ENCODE measurements around the gene FBXO38. TPM values are rescaled to one million over a fixed set of nuclear protein-coding genes. Genes with fewer than 3 reads are reported as not detected.

The FBXO38 gene
- total and polyA plus RNA-seq, 9 donors, result 21.0 to 30.8 (median 25.0) TPM

DNA sequence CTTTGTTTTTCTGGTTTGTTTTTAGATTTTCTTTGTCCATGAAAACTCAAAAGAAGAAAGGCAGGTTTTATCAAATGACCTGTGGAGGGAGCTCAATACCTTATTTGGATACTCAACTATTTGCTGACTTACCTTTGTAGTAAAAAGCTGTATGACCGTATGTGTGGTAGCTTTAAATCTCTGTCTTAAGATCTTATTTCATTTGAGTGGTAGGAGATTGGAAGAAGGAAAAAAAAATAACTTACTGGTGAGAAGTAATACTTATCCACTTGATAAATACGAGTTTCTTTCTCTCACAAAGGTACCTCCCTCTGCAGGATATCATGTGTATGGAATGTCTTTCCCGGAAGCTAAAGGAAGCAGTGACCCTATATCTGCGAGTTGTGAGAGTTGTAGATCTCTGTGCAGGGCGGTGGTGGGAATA, 15.0 kb downstream of the FBXO38 start:
- H3K4me3 ChIP-seq (ENCODE audit: low read length), result no peak overlapping the region
- no peaks in the 10 kb centered on the region for H3K27me3 ChIP-seq (ENCODE audit: control insufficient read depth, insufficient read depth, low read length)
- WGBS (ENCODE audit: insufficient coverage), result 96% methylated on average over 3 of the region's 5 CpGs
- H3K36me3 ChIP-seq (ENCODE audit: control insufficient read depth, insufficient read depth, low read length), result peaks cover 25% of the 10 kb centered on the region
- no peaks in the 10 kb centered on the region for H3K9me3 ChIP-seq (replicated peaks; ENCODE audit: control insufficient read depth, low read depth, low read length)
- DNase-seq, result no peak
- no peaks in the 10 kb centered on the region for H3K4me1 ChIP-seq (ENCODE audit: control insufficient read depth, insufficient read depth, low read length)
- no peak overlapping the region for H3K27ac ChIP-seq (ENCODE audit: low read length)

DNA sequence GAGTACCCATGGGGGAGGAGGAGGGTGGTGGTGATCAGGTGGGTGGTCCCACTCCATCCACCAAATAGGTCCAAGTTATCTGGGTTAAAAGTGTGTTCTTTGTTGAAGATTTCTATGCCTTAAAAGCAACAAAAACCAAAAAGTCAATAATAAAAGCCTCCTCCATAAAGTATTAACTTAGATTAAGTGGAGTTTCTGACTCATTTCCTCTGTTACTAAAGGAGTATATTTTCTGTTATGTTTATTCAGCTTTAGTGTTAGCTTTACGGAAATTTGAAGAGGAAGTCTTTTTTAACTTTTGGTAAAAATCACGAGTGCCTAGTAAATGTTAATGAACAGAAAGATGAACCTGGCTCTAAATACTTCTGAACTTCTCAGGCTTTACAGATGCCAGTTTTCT, 17.8 kb downstream of the FBXO38 start:
- Histone ChIP-seq H3K36me3 (ENCODE audit: control insufficient read depth, insufficient read depth, low read length) (peaks cover 27% of the 10 kb centered on the region), H3K4me1 (ENCODE audit: control insufficient read depth, insufficient read depth, low read length) (no peaks in the 10 kb centered on the region), H3K9me3 (replicated peaks; ENCODE audit: control insufficient read depth, low read depth, low read length) (no peaks in the 10 kb centered on the region), H3K27me3 (ENCODE audit: control insufficient read depth, insufficient read depth, low read length) (no peaks in the 10 kb centered on the region), H3K27ac (ENCODE audit: low read length) (no peak overlapping the region), H3K4me3 (ENCODE audit: low read length) (no peak overlapping the region)
- DNase-seq, result peak; percentile 30
- no CpG with 5 or more reads among the region's 2 CpGs for WGBS (ENCODE audit: insufficient coverage)

DNA sequence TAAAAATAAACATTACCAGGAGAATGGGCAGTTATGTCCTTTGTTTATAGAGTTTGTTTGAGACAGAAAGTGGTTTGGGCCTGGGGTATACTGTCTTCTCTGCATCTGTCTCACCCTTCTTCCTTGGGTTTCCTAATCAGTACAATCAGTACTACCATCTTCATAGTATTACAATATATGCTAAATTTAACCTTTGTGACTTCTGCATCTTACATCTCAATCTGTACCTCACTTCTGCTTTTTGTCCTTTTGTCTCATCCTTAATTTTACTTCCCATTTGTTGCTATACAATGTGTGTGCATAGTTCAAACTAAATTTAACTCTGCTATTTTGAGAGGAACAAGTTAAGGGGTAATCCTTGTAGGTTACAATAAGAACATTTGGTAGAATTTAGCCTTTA, 19.6 kb downstream of the FBXO38 start:
- Histone ChIP-seq H3K27me3 (ENCODE audit: control insufficient read depth, insufficient read depth, low read length) (no peaks in the 10 kb centered on the region), H3K36me3 (ENCODE audit: control insufficient read depth, insufficient read depth, low read length) (peaks cover 25% of the 10 kb centered on the region), H3K4me3 (ENCODE audit: low read length) (no peak overlapping the region), H3K27ac (ENCODE audit: low read length) (no peak overlapping the region), H3K4me1 (ENCODE audit: control insufficient read depth, insufficient read depth, low read length) (no peaks in the 10 kb centered on the region), H3K9me3 (replicated peaks; ENCODE audit: control insufficient read depth, low read depth, low read length) (no peaks in the 10 kb centered on the region)
- peak; percentile 38 for DNase-seq

DNA sequence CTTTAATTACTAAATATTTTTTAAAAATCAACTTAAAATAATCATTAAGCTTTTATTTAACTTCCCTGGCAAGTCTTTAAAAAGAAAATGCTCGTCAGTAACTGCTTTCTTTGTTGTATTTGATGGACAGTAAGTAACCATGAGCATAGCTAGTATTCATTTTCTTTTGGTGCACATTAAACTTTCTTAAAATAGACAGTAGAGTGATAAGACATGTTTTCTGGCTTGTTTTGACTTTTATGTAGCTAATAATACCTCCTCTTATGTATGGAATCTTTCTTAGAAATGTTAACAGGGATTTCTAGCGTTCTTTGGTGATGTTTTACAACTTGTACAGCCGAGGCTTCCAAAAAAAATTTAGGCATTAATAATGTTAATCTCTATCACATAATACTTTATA, 22.6 kb downstream of the FBXO38 start:
- no peak overlapping the region for H3K4me3 ChIP-seq (ENCODE audit: low read length)
- H3K9me3 ChIP-seq (replicated peaks; ENCODE audit: control insufficient read depth, low read depth, low read length), result no peaks in the 10 kb centered on the region
- H3K36me3 ChIP-seq (ENCODE audit: control insufficient read depth, insufficient read depth, low read length), result peaks cover 23% of the 10 kb centered on the region
- H3K27me3 ChIP-seq (ENCODE audit: control insufficient read depth, insufficient read depth, low read length), result no peaks in the 10 kb centered on the region
- no peak for DNase-seq
- WGBS (ENCODE audit: insufficient coverage), result no CpG with 5 or more reads among the region's 3 CpGs
- no peak overlapping the region for H3K27ac ChIP-seq (ENCODE audit: low read length)
- H3K4me1 ChIP-seq (ENCODE audit: control insufficient read depth, insufficient read depth, low read length), result no peaks in the 10 kb centered on the region

DNA sequence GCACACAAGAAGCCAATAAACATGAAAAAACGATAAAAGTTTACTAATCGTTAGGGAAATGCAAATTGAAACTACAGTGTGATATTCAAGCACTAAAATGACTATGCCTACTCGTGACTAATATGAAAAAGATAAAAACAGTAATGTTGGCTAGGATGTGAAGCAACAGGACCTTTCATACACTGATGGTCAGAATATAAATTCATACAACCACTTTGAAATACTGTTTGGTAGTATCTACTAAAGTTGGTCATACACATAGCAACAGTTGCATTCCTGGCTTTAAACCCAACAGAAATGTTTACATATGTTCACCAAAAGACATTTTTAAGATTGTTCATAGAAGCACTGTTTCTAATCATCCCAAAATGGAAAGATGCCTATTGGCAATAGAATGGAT, 24.3 kb downstream of the FBXO38 start:
- H3K9me3 ChIP-seq (replicated peaks; ENCODE audit: control insufficient read depth, low read depth, low read length), result no peaks in the 10 kb centered on the region
- H3K27ac ChIP-seq (ENCODE audit: low read length), result no peak overlapping the region
- no peak overlapping the region for H3K4me3 ChIP-seq (ENCODE audit: low read length)
- no peaks in the 10 kb centered on the region for H3K27me3 ChIP-seq (ENCODE audit: control insufficient read depth, insufficient read depth, low read length)
- H3K36me3 ChIP-seq (ENCODE audit: control insufficient read depth, insufficient read depth, low read length), result peaks cover 19% of the 10 kb centered on the region
- no CpG with 5 or more reads among the region's 3 CpGs for WGBS (ENCODE audit: insufficient coverage)
- DNase-seq, result no peak
- H3K4me1 ChIP-seq (ENCODE audit: control insufficient read depth, insufficient read depth, low read length), result no peaks in the 10 kb centered on the region

DNA sequence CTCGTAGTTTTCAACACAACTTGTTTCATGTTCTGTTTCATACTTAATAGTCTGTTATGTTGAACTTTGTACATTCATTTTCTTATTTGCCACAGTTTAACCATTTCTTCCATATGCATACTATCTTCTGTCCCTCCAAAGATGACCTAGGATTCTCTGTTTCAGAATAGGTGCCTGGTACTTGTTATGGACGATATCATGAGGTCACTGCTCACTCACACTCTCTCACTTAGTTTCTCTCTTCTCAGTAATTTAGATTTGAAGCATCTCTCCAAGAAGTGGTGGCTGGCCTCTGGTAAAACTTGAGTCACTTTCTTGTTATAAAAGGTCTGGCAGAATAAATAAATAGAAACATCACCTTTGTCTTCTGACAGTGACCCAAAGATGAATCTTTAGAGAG, 28.4 kb downstream of the FBXO38 start:
- H3K27me3 ChIP-seq (ENCODE audit: control insufficient read depth, insufficient read depth, low read length), result no peaks in the 10 kb centered on the region
- peaks cover 27% of the 10 kb centered on the region for H3K36me3 ChIP-seq (ENCODE audit: control insufficient read depth, insufficient read depth, low read length)
- H3K9me3 ChIP-seq (replicated peaks; ENCODE audit: control insufficient read depth, low read depth, low read length), result no peaks in the 10 kb centered on the region
- H3K4me3 ChIP-seq (ENCODE audit: low read length), result no peak overlapping the region
- no peak for DNase-seq
- H3K4me1 ChIP-seq (ENCODE audit: control insufficient read depth, insufficient read depth, low read length), result no peaks in the 10 kb centered on the region
- no peak overlapping the region for H3K27ac ChIP-seq (ENCODE audit: low read length)
- WGBS (ENCODE audit: insufficient coverage), result no CpG with 5 or more reads among the region's 2 CpGs

DNA sequence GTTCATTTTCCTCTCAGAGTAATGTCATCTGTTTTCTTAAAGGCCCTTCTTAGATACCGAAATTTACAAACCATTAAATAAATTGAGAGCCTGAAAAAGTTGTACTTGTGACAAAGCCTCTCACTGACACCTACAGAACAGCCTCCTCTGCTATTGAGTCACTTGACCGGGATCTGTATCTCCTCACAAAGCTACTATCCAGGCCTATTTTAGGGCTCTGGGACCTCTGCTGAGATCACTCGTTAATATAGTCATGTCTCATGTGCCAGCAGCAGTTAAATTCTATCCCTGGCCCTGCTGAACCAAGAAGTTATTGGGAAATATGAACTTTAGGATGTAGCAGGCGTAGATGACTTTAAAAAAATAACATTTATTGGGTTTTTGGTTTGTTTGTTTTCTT, 31.1 kb downstream of the FBXO38 start:
- no peaks in the 10 kb centered on the region for H3K4me1 ChIP-seq (ENCODE audit: control insufficient read depth, insufficient read depth, low read length)
- no CpG with 5 or more reads among the region's 4 CpGs for WGBS (ENCODE audit: insufficient coverage)
- peaks cover 37% of the 10 kb centered on the region for H3K36me3 ChIP-seq (ENCODE audit: control insufficient read depth, insufficient read depth, low read length)
- no peak overlapping the region for H3K4me3 ChIP-seq (ENCODE audit: low read length)
- H3K9me3 ChIP-seq (replicated peaks; ENCODE audit: control insufficient read depth, low read depth, low read length), result no peaks in the 10 kb centered on the region
- H3K27ac ChIP-seq (ENCODE audit: low read length), result no peak overlapping the region
- peak; percentile 7 for DNase-seq
- no peaks in the 10 kb centered on the region for H3K27me3 ChIP-seq (ENCODE audit: control insufficient read depth, insufficient read depth, low read length)

DNA sequence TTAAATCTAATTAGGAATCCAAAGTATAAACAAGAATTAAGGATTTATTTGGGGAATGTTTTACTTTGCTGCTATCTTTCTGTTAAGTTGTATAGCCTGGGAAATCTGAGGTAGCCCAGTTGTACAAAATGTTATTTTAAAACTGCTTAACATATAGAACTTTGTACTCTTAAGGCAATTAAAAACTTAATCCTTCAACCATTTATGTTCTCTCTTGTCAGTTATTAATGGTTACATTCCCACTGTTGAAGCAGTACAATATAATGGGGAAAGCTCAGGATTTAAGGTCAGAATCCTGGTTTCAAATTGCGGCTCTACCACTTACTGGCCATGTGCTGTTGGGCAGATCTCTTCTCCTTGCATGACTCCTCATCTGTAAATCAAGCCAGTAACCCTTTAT, 32.7 kb downstream of the FBXO38 start:
- no CpG with 5 or more reads among the region's 1 CpG for WGBS (ENCODE audit: insufficient coverage)
- H3K4me1 ChIP-seq (ENCODE audit: control insufficient read depth, insufficient read depth, low read length), result no peaks in the 10 kb centered on the region
- DNase-seq, result no peak
- no peak overlapping the region for H3K4me3 ChIP-seq (ENCODE audit: low read length)
- peaks cover 34% of the 10 kb centered on the region for H3K36me3 ChIP-seq (ENCODE audit: control insufficient read depth, insufficient read depth, low read length)
- no peak overlapping the region for H3K27ac ChIP-seq (ENCODE audit: low read length)
- H3K27me3 ChIP-seq (ENCODE audit: control insufficient read depth, insufficient read depth, low read length), result no peaks in the 10 kb centered on the region
- no peaks in the 10 kb centered on the region for H3K9me3 ChIP-seq (replicated peaks; ENCODE audit: control insufficient read depth, low read depth, low read length)

DNA sequence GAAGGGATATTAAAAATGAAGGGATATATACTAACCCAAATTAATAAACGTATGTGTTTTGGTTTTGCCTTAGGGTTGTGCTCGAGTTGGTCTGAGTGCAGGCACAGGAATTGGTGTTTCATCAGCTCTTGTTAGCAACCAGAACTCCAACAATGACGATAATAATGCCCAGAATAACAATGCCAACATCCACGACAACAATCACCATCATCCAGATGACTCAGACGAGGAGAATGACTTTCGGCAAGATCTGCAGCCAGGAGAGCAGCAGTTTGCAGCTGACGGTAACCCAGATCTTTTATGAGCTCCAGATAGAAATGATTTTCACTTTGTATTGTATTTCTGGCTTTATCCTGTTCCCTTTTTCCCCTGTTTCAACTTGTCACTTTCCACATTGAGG, 33.2 kb downstream of the FBXO38 start:
- 94% methylated on average over 3 of the region's 7 CpGs for WGBS (ENCODE audit: insufficient coverage)
- peaks cover 34% of the 10 kb centered on the region for H3K36me3 ChIP-seq (ENCODE audit: control insufficient read depth, insufficient read depth, low read length)
- no peak overlapping the region for H3K27ac ChIP-seq (ENCODE audit: low read length)

DNA sequence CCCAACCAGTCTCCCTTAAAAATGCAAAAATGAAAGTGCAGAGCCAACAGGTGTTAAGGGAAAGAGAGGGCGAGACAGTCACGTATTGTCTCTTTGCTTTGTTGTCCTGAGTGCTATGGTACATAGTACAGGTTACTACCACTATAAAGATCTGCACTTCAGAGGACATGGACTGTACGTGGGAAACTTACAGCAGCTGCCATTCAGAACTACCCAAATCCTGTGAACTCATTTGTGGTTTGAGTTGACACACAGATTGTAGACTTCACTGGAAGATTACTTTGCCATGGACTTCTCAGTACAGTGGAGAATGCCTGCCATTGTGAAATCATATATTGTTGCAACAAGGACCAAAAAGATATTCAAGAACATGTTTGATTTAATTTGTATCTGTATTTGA, 34.8 kb downstream of the FBXO38 start:
- no CpG with 5 or more reads among the region's 3 CpGs for WGBS (ENCODE audit: insufficient coverage)
- Histone ChIP-seq H3K4me3 (ENCODE audit: low read length) (no peak overlapping the region), H3K4me1 (ENCODE audit: control insufficient read depth, insufficient read depth, low read length) (no peaks in the 10 kb centered on the region), H3K27me3 (ENCODE audit: control insufficient read depth, insufficient read depth, low read length) (no peaks in the 10 kb centered on the region), H3K9me3 (replicated peaks; ENCODE audit: control insufficient read depth, low read depth, low read length) (no peaks in the 10 kb centered on the region), H3K36me3 (ENCODE audit: control insufficient read depth, insufficient read depth, low read length) (peaks cover 37% of the 10 kb centered on the region), H3K27ac (ENCODE audit: low read length) (no peak overlapping the region)
- no peak for DNase-seq

More for the DNA sequence above, 33.2 kb downstream of the FBXO38 start:
- H3K4me1 ChIP-seq (ENCODE audit: control insufficient read depth, insufficient read depth, low read length), result no peaks in the 10 kb centered on the region
- H3K27me3 ChIP-seq (ENCODE audit: control insufficient read depth, insufficient read depth, low read length), result no peaks in the 10 kb centered on the region
- DNase-seq, result no peak
- H3K4me3 ChIP-seq (ENCODE audit: low read length), result no peak overlapping the region
- no peaks in the 10 kb centered on the region for H3K9me3 ChIP-seq (replicated peaks; ENCODE audit: control insufficient read depth, low read depth, low read length)

DNA sequence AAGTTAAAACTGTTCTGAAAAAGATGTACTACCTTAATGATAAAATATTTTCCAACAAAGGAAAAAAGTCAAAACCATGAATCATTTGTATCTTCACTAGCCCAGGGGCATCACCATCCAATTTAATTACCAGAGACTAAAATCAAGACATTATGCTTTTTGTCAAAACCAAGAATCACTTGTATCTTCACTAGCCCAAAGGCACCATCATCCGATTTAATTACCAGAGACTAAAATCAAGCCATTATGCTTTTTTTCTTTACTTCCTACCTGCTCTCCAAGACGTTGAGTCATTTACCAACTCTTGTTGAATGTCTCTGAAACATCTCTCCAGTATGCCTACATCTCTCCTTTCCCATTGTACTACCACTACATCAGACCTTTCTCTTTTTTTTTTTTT, 37.9 kb downstream of the FBXO38 start:
- no peaks in the 10 kb centered on the region for H3K27me3 ChIP-seq (ENCODE audit: control insufficient read depth, insufficient read depth, low read length)
- no peak overlapping the region for H3K27ac ChIP-seq (ENCODE audit: low read length)
- 94% methylated on average over 2 of the region's 2 CpGs for WGBS (ENCODE audit: insufficient coverage)
- peaks cover 52% of the 10 kb centered on the region for H3K36me3 ChIP-seq (ENCODE audit: control insufficient read depth, insufficient read depth, low read length)
- H3K9me3 ChIP-seq (replicated peaks; ENCODE audit: control insufficient read depth, low read depth, low read length), result no peaks in the 10 kb centered on the region
- no peak overlapping the region for H3K4me3 ChIP-seq (ENCODE audit: low read length)
- DNase-seq, result no peak
- no peaks in the 10 kb centered on the region for H3K4me1 ChIP-seq (ENCODE audit: control insufficient read depth, insufficient read depth, low read length)

Data from muscle of leg (tissue), 11 donors.